T47D (cell line): ENCODE data around the gene OR6M1.

ENCODE experiments used
- DNase-seq, 2 experiments: peaks; one replicate each; pipeline versions ENCODE4 v3.0.0 to v3.0.0-alpha.2; 2011 to 2012; ENCODE audit warnings: low read depth in 1 of 2, low spot score in 1 of 2
- JUND ChIP-seq: IDR thresholded peaks from 2 replicates; pipeline ENCODE4 v1.6.1; 2012; ENCODE audit warnings: low read depth
- in situ Hi-C: cut with HindIII; loops from 2 replicates; pipeline ENCODE4 v1.10.0; 2016; ENCODE audit warnings: low sequenced_read_pairs, low pct_unique_long_range_greater_than_20kb

OR6M1 gene

DNA sequence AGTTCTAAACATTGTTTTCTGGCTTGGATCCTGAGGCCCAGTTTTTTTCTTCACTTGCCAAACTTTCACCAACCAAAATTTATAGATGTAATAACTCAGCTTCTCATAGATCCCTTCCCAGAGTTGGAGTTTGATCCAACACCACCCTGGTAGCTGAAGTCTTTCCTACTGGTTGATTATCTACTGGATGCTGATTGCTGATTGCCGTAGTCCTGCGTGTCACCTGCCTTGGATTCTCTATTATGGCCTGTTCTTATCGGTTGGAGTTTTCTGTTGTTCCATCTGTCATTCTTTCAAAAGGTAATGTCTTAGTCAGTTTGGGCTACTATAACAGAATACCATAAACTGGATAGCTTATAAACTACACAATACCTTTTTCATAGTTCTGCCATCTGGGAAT lies 34.5 kb downstream of the OR6M1 start:
- no peak for TF ChIP-seq JUND
- in situ Hi-C loops: no loop called here
- DNase-seq: no peak

DNA sequence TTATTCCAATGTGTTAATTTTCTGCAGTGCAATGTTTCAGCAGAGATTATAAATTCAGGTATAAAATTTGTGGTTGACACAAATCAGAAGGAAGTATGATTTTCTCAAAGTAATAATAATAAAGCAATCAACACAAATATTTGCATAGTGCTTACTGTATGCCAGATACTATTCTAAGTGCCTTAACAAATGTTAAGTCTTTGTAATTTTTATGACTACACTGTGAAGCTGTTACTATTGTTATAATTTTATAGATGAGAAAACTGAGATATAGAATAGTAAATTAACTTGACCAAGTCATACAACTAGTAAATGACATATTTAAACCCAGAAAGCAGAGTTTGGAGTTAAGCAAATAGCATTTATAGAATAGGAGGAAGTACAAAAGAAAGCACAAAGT lies 35.4 kb downstream of the OR6M1 start:
- no peak for TF ChIP-seq JUND
- in situ Hi-C loops: no loop called here
- no peak for DNase-seq

GRCh38 chr11:123765601-123766000 lies 40.5 kb downstream of the OR6M1 start:
- no peak for TF ChIP-seq JUND
- no peak for DNase-seq
- in situ Hi-C loops: no loop called here

DNA sequence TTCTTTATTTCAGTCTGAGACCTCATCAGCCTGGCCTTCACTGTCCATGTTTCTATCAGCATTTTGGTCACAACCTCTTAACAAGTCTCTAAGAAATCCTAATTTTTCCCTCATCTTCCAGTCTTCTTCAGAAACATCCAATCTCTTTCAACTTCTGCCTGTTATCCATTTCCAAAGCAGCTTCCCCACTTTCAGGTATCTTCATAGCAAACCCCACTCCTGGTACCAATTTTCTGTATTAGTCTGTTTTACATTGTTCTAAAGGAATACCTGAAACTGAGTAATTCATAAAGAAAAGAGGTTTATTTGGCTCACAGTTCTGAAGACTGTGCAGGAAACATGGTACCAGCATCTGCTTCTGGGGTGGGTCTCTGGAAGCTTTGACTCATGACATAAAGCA lies 43.7 kb downstream of the OR6M1 start:
- in situ Hi-C loops: no loop called here
- no peak for TF ChIP-seq JUND
- DNase-seq: no peak

DNA sequence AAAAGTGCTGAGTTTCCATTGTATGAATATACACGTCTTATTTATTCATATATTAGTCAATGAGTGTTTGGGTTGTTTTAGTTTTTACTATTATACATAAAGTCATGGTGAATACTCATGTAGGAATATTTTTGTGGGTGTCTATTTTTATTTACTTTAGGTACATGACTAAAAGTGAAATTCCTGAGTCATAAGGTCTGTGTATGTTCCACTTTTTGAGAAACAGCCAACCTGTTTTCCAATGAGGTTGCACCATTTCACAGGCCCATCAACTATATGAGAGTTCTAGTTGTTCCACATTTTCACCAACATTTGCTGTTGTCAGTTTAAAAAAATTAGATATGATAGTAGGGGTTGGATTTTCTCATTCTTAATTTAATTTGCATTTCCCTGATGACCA lies 45.3 kb downstream of the OR6M1 start:
- TF ChIP-seq JUND: no peak
- DNase-seq: no peak
- in situ Hi-C loops: no loop called here

- in situ Hi-C loops: no loop called here
- DNase-seq: no peak
- no peak for TF ChIP-seq JUND
Observed at GRCh38 chr11:123757976-123758375, 48.2 kb downstream of the OR6M1 start.

DNA sequence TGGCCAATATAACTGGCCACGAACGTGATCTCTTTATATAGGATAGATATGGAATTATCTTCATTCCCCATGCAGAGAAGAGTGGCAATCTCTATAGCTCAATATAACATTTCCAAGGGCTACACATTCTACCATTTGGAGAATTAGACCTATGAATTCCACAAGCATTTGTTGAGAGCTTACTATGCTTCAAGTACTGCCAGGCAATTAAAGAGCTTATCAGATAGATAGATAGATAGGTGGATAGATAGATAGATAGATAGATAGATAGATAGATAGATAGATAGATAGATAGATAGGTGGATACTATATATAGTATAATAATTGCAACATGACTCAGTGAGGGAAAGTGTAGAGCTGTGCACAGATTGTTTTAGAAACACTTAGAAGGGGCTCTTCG lies 50.3 kb downstream of the OR6M1 start:
- DNase-seq: no peak
- no peak for TF ChIP-seq JUND
- in situ Hi-C loops: no loop called here
